Activated naive CD4-positive, alpha-beta T cell (primary cell): ENCODE data around the gene FBXL17.

Experiments used
- DNase-seq, 4 experiments: peaks; one replicate each; lab custom pipeline; 2025; lab: John Stamatoyannopoulos, UW

The FBXL17 gene

DNA sequence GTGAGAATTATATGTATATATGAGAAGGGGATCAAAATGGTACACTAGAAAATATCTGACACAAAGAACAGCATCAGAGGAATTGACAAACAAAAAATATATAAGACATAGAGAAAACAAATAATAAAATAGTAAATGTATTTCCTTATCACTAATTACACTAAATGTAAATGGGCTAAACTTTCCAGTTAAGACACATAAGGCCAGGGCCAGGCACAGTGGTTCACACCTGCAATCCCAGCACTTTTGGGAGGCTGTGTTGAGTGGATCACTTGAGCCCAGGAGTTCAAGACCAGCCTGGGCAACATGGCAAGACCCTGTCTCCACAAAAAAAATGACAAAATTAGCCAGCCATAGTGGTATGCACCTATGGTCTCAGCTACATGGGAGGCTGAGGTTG is 8.5 kb downstream of the FBXL17 start:
- DNase-seq, result no peak

DNA sequence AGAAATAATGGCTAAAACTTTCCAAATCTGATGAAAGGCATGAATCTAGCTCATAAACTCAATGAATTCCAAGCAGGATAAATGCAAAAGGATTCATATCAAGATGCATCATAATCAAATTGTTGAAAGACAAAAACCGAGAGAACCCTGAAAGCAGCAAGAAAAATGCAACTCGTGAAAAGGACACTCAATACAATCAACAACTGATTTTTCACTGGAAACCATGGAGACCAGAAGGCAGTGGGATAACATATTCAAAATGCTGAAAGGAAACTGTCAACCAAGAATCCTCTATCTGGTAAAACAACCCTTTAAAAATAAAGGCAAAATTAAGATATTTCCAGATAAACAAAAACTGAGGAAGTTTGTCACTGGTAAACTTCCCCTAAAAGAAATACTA is 9.5 kb downstream of the FBXL17 start:
- no peak for DNase-seq

DNA sequence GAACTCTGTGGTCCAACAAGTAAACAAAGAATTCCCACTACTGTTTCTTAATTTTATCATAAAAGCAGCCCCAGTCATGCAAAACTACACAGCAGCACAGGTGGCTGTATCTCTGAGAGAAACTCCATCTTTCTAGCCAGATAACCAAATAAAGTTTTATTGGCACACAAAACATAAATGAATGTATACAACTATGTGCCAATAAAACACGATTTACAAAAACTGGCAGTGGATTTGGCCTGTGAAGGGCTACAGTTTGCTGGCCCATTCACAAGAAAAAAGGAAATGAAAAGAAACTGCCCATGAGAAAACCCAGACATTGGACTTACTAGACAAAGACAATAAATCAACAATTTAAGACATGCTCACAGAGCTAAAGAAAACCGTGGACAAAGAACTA is 10.6 kb downstream of the FBXL17 start:
- no peak for DNase-seq

DNA sequence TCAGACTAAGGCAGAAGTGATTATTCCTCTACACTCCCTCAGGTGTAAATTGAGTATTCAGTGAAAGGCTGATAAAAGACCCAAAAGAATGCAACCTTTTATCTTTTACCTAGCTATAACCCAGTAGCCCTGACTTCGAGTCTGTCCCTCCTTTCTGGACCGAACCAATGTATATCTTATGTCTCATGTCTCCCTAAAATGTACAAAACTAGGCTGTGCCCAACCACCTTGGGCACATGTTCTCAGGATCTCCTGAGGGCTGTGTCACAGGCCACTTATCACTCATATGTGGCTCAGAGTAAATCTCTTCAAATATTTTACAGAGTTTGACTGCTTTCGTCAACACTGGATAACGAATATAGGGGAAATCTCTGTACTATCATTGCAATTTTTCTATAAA is 12.7 kb downstream of the FBXL17 start:
- no peak for DNase-seq

DNA sequence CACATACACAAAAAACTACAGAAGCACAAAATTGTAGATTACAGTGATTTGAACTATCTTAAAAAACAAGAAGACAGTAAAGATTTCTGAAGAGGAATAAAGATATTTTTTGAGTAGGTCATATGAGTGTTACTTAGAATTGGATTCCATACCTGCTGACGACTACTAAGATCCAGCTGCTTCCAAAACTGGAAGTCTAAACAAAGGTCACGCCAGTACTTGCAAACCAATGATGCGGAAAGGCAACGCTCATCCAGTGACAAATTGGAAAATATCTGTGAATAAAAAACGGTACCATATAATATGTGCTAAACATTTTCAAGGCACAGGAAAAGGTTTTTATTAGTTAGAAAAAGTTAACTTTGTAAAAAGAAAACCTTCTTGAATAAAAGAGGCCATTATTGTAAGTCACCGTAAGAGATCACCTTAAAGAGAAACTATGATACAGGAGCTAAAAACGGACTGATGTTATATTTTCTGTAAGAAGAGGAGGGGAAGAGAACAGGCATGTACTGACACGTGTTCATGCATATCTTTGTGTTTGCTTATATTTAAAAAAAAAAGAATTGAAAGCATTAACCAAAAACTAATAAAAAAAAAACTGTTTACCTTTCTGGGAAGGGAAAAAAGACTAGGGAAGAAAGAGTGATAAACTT is 14.1 kb downstream of the FBXL17 start:
- no peak for DNase-seq

DNA sequence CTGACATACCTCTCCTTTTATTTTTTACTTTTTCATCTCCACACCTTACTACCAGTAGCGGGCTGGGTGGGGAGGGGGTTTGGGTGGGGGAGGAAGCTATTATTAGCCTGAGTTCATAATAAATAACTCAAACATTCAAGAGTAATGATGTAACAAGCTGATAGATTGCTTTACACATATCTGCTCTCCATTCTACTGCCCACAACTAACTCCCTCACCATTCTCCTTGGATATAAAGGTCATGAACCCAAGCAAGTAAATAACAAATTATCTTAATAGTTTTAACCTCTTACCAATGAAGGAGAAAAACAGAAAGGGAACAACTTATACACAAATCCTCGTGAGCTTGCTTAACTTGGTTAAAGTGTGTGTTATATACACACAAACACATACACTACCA is 15.4 kb downstream of the FBXL17 start:
- DNase-seq, result no peak

DNA sequence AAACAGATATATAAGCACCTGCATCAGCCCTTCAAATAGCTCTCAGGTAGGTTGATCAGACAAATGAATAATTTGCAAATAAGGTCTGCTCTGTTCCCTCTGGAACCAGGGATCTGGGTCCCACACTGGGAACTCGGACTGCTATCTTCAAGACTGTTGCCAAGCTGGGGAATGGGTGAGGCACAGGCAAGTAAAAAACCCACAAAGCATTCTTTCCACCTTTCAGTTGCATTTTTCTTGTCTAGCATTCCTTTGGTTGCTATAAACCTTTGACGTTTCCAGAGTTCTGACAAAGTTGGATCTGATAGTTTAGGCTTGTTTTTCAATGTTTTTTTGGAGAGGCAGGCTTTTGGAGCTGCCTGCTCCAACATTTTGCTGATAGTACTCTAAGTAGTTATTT is 20.1 kb downstream of the FBXL17 start:
- DNase-seq, result no peak

DNA sequence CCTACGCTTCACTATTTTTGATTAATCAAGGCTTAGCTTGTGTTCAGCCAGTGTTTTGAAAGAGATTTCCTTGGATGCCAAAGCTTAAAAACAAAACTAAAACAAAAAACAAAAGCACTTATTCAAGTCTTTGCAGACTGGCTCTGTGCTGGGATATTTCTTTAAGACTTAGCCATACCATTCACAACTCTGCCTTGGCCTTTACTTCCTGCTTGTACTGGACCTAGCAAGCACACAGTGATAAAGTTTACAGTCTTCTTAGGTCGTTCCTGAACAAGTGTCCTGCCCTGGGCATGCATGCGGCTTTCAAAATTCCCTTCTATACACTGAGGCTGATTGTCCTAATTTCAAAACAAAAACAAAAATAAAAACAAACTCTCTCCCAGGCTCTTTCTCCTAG is 20.7 kb downstream of the FBXL17 start:
- DNase-seq, result no peak

DNA sequence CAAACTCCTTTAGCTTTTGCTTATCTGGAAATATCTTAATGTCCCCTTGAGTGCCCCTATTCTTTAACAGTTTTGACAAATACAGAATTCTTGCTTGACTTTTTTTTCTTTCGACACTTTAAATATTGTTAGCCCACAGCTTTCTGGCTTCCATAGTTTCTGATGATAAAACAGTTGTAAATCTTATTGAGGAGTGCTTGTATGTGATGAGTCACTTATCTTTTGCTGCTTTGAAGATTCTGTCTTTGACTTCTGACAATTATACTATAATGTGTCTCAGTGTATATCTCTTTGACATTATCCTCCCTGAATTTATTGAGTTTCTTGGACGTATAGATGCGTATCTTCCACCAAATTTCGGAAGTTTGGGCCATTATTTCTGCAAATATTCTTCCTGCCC is 21.6 kb downstream of the FBXL17 start:
- DNase-seq, result no peak

DNA sequence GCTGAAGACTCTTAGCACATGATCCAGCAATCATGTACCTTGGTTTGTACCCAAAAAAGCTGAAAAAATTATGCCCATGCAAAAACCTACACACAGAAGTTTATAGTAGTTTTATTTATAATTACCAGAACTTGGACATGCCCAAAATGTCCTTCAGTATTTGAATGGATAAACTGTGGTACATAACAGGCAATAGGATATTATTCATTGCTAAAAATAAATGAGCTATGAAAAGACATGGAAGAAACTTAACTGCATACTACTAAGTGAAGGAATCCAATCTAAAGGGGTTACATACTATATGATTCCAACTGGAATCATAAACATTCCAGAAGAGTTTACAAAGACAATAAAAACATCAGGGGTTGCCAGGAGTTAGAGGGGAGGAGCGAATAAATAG is 25.6 kb downstream of the FBXL17 start:
- no peak for DNase-seq

DNA sequence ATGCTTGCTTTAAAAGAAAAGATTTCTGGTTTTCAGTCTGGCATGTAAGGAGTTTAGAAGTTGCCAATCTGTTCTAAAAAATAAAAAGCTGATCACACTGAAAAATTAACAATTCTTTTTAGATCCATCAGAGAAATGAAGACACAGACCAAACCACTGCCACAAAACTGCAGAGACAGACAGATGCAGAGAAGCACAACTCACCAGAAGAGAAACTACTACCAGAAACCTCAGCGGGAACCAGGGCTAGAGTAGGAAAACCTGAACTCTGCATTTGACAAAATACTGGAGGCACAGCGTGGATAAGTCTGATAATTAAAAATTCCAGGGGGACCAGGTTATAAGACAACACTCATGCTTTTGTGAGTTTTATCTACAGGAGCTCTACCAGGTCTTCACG is 28.8 kb downstream of the FBXL17 start:
- DNase-seq, result no peak

DNA sequence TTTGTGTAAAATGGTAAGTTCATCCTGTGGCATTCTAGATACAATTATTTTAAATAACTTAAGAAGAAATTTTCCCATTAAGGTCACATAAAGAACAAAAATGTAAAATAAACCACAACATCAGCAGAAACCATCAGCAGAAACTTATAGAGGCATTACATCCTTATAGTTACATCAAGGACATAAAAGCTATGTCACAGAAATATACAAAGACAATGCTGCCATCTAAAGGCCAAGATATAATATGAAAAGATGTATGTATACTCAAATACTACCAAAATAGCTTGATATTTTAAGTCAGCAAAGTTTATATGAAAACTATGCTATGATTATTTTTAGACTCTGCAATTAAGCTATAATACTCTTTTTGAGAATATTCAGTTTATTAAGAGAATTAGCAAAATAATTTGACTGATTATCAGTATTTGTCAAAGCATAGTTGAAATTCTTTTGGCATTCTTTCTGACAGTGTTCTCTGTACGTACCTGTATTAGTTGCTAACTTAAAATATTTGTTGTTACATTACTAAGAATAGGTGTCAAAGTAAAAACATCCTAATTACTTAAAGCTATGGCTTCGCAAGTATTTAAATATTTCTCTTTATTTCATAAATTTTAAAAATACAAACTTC is 36.2 kb downstream of the FBXL17 start:
- DNase-seq, result no peak

DNA sequence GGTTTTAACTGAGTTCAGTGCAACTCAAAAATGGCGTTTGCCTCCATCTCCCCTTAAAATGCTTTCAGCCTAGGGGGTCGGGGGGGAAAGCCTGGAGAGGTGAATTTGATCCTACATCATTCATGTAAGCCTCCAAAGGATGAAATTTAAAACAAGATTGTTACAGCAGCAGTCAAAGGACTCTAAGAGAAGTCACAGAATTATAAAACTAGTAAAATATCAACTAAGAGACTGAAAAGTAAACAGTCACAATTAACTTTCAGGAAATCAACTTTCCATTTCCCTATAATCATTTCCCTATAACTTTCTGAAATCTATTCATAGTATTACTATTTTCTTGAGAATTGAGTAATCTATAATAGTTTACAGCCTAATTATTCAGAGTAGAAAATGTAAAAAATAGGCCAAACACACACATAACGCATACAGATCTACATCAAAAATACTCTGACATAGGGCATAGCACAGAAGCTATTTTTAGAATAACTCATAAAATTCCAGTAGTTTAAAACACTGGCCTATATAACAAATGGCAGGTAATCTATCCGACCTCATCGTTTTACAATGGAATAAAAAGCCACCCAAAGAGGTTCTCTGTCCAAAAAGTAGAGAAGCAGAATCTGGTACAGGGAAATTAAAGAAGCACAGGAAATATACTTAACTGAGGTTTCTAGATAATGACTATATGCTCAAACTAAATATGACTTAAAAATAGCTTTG is 37.6 kb downstream of the FBXL17 start:
- DNase-seq, result no peak

DNA sequence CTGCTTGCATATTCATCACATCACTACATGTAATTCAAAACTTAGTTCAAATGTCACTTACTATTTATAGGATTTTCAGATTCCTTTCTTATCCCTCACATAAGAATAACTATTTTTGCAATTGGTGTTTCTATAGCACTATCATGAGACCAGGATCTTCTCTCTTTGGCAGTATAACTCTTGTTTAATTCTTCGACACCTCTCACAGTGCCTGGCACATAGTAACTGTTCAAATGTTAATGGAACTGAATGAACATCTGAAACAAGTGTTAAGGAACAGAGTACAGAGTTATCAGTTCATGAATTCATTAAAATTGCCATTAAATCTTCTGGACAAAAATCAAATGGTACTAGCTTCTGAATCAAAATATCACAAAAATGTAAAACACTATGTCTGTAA is 40.0 kb downstream of the FBXL17 start:
- DNase-seq, result no peak

DNA sequence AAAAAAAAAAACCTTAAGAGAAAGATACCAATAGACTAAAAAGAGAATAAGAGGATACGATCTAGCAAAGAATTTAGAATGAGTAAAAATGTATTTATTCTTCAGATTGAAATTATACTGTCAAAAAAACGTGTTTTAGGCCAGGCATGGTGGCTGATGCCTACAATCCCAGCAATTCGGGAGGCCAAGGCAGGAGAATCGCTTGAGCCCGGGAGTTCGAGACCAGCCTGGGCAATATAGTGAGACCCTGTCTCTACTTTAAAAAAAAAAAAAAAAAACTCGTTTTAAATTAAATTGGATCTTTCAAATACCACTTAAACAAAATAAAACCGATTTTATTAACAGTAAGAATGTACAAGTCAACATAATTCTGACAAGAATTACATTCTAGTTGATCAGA is 41.8 kb downstream of the FBXL17 start:
- DNase-seq, result no peak

DNA sequence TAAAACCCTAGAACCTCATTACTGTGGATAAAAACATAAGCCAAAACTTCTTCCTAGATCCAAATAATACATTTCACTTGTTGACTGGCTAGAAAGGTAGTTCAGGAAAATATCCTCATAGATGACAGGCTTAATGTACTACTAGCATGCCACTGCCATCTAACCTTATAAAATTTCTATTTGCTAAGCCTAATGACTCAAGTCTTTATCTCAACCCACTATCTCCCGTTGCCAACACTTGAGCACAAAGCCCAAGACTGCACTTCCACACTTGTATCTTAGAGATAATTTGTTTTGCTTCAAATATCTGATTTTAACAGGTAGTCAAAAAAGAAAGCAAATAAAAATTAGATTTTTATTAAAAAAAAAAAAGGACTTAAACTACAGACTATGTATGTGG is 42.7 kb downstream of the FBXL17 start:
- no peak for DNase-seq

DNA sequence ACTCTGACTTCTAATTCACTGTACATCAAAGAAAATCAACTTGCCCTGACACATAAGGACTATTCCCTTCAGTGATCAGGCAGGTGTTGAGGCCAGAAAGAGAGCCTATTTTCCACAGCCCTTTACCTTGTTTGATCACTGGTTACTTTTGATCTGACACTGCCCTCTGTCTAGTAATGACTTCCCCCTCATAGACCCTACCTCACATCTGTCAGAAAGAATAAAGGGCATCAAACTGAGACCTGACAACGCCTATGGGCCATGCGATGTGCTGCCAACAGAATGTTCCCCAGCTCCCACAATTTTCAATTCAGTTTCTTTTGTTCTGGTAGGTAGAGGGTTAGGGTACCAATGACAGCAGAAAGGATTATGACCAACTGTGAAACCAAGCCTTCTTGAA is 47.7 kb downstream of the FBXL17 start:
- DNase-seq, result no peak

DNA sequence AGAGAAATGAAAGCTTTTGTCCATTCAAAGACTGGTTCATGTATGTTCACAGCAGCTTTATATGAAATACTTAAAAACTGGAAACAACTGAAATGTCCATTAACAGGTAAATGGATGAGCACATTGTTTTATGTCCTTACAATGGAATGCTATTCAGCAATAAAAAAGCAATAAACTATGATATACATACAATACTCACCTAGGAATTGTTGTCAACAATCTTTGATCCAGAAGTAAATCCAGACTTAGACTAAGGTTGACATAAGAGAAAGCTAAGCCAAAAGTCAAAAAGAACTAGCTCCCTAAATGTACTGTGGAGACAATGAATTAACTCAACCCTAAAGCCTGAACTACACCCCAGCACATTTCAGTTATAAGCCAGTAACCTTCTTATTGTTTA is 54.9 kb downstream of the FBXL17 start:
- no peak for DNase-seq

DNA sequence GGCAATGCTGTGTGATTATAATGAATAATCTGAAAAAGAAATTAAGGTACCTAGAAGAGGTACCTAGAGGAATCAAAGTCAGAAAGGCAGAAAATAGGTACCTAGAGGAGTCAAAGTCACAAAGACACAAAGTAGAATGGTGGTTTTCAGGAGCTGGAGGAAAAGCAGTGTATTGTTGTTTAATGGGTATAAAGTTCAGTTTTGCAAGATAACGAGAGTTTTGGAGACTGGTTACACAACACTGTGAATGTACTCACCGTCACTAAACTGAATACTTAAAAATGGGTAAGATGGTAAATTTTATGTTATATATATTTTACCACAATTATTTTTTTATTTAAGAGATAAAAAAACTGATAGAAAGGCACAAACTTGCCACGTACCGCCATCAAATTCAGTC is 57.0 kb downstream of the FBXL17 start:
- no peak for DNase-seq

DNA sequence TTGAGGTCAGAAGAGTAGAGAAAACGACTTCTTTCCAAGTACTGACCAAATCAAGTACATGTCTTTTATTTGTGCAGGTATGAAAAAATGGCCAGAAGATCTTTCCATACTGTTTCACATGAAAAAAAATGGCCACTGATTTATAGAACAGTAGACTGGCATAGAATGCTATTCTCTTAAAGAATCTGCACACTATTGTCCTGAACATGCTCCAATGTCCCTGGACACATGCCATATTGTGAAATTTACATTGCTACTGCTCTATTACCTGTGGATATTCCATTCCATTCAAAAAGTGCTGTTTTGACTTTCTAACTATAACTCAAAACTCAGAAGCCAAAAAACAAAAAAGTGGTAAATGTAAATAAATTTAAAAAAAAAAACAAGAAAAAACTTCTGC is 60.6 kb downstream of the FBXL17 start:
- DNase-seq, result no peak

DNA sequence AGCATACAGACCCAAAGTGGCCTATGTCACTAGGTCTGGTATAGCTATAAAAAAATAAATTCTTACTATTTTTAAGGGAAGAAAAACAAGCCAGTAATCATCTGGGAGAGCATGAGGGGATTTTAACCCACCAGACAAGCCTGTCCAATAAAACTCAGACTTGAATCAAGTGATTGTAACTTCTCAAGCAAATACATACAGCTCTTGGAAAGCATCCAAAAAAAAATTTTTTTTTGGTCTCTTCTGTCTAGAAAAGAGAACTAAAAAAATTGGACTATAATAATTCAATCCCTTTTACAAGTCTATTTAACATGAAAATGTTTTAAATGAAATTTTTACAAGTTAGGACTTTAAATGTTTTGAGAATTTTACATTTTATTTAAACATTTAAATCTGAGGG is 61.7 kb downstream of the FBXL17 start:
- DNase-seq, result no peak

DNA sequence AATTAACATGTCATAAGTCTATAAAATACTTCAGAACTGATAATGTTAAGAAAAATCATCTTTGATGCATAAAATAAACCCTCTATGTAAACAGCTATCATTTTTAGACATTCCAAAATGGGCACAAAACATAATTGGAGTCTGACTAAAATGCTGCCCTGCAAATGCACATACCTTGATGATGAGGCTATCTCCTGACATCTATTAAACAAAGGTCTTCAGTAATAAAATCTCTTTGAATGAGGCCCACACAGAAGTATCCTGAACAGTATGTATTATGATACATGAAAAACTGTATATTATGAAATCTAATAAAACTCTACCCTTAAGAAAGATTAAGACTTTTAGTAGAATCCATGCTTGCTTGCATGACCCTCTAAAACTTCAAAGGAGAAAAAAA is 66.1 kb downstream of the FBXL17 start:
- no peak for DNase-seq

DNA sequence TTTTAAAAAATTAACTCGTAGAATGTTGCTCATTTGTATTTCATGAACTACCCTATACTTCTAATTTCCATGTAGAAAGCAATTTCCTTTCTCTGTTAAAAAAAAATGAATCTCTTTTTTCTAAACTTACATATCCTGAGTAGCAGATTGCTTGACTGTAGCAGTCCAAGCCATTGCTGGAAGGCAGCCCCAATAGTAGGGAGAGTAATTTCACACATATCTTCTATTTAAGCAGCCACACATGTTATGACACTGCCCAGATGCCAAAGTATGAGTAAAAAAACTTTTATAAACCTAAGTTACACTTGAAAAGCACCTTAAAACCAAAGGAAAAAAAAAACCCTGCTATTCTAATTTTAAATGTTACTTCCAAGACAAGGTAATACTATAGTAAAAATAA is 69.6 kb downstream of the FBXL17 start:
- DNase-seq, result no peak

DNA sequence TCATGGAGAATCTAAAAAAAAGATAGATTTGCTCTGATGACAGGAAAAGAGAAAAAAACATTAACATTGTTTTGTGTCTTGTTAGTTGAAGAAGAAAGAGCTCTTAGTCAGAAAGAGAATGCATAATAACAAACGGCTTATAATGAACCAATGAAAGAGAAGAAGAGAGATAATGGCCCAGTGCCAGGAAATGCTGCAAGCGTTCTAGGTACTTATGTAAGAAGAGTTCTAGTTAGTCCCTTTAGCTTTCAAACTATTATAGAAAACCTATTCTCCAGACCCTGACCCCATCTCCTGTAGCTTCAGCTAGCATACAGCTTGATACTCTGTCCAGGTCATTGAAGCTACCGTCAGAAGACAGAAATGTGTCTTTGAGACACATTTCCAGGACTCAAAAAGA is 70.2 kb downstream of the FBXL17 start:
- DNase-seq, result no peak
